ENCODE data around the gene BDP1.
A peak's percentile ranks its signal among the peaks of the same experiment; 100 is the strongest.

- TF ChIP-seq CTCF (IDR thresholded peaks at IDR 0.05 in 4 of 5, conservative IDR thresholded peaks at IDR 0.05 in 1 of 5) (peak in 4 of 5 experiments; percentile 17 to 40 (median 22)), POLR2A (IDR thresholded peaks at IDR 0.05) (peak; percentile 40 to 58)
These were observed at the start of gene BDP1 for GRCh38 chr5:71455427-71456361.
